ENCODE results near the gene PGM5. TPM values are rescaled to one million over a fixed set of nuclear protein-coding genes. Genes with fewer than 3 reads are reported as not detected.
"Not testable (repeated sequence)": the region's sequence is repeated elsewhere in the genome, so short reads cannot be mapped to it uniquely, and the experiment has no call there.

Gene PGM5
- total RNA-seq, 1 experiment from 2014 or later: 0.15 TPM

DNA sequence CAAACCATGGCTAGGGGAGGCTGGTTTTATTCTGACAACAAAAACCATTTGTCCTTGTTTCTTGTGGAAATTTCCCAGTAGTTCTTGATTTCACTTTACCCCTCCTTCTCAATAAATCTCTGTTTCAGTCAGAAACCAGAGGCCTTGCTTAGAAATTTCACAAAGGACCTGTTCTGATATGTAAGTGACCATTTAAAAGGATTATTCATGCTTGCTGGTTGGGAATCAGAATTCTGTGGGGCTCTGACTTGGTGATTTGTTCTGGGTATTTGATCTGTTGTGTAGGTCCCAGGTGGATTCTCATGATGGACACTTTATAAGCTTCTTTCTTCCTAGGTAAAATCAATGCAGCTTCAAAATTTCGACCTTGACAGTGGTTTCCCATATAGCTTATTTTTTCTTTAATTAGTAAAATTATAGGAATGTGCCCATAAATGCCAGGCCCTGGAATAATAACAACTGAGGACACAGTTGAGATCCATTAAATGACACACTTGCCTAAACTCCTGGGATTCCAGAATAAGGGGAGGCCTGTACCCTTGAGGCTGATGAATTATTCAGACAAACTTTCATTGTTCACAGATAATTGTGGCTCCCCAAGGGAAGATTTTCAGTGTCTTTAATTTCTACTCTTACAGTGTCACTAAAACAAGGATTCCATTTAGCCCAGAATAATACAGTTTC is 40.1 kb downstream of the PGM5 start:
- BruUV-seq (replicated peaks); H3K27me3 ChIP-seq (ENCODE audit: insufficient read depth, low read length); intact Hi-C loops (cut with micrococcal nuclease); H3K9ac ChIP-seq (ENCODE audit: low read length); H4K20me1 ChIP-seq (ENCODE audit: insufficient read depth); POLR2A ChIA-PET; H3K79me2 ChIP-seq (ENCODE audit: insufficient read depth, low read length); DNase-seq (ENCODE audit: low read depth, low spot score); H3K4me2 ChIP-seq (ENCODE audit: low read length); H3K4me1 ChIP-seq (ENCODE audit: control insufficient read depth in 1 of 2, insufficient read depth in 2 of 2, low read length in 2 of 2); H3K4me3 ChIP-seq (replicated peaks in 1 of 2; ENCODE audit: low read depth in 1 of 2, low read length in 2 of 2); RAD21 ChIA-PET (ENCODE audit: low non-redundant PET in 1 of 2, low total read pairs in 2 of 2, uncharacterized antibody in 2 of 2, unreplicated experiment in 2 of 2); H3K9me2 ChIP-seq (ENCODE audit: insufficient read depth); CTCF ChIA-PET; H3K9me3 ChIP-seq (ENCODE audit: control insufficient read depth in 1 of 2, insufficient read depth in 1 of 2, low read depth in 1 of 2, low read length in 2 of 2); H2AFZ ChIP-seq (ENCODE audit: low read depth, low read length, poor library complexity, severe bottlenecking); ATAC-seq; H3K27ac ChIP-seq (ENCODE audit: low read depth, low read length); H3K36me3 ChIP-seq (ENCODE audit: control insufficient read depth in 1 of 2, insufficient read depth in 2 of 2, low read length in 2 of 2): not testable (repeated sequence)

DNA sequence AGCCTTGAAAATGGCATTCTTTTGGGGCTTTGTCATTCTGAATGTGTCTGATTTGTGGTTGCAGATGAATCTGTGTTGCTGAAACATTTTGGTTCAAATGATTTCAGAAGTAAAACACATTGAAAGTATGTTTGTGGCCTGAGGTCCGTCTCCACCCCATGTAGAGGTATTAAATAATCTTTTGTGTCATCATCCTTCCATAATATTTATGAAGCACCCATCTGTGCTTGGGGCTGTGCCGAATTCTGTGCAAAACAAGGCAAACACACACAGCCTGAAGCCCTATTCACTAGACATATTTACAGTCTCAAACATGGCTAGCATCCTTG is 40.6 kb downstream of the PGM5 start:
- POLR2A ChIA-PET; intact Hi-C loops (cut with micrococcal nuclease); H3K79me2 ChIP-seq (ENCODE audit: insufficient read depth, low read length): not testable (repeated sequence)

DNA sequence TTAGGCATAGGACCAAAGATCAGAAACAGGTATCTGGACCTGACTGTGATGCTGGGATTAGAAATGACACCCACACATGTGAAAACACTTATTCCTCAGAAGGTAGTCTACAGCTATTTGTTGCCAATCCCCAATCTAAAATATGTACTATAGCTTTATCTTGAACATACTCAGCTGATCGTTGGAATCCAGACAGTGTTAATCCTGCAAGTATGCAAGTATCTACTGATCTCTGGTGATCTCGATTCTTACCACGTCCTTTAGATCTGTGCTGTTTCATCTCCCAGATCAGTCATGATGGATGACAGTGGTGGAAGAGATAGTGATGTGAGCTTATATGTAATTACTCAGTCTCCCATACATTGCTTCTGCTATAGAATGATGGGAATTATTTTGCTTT is 41.4 kb downstream of the PGM5 start:
- RAD21 ChIA-PET (ENCODE audit: low non-redundant PET in 1 of 2, low total read pairs in 2 of 2, uncharacterized antibody in 2 of 2, unreplicated experiment in 2 of 2); H3K27me3 ChIP-seq (ENCODE audit: insufficient read depth, low read length); H3K4me1 ChIP-seq (ENCODE audit: control insufficient read depth in 1 of 2, insufficient read depth in 2 of 2, low read length in 2 of 2); DNase-seq (ENCODE audit: low read depth, low spot score); H2AFZ ChIP-seq (ENCODE audit: low read depth, low read length, poor library complexity, severe bottlenecking); H3K9me3 ChIP-seq (ENCODE audit: control insufficient read depth in 1 of 2, insufficient read depth in 1 of 2, low read depth in 1 of 2, low read length in 2 of 2); POLR2A ChIA-PET; ATAC-seq; H3K9ac ChIP-seq (ENCODE audit: low read length); CTCF ChIA-PET; H3K4me2 ChIP-seq (ENCODE audit: low read length); H3K9me2 ChIP-seq (ENCODE audit: insufficient read depth); H3K4me3 ChIP-seq (replicated peaks in 1 of 2; ENCODE audit: low read depth in 1 of 2, low read length in 2 of 2); H4K20me1 ChIP-seq (ENCODE audit: insufficient read depth); BruUV-seq (replicated peaks); intact Hi-C loops (cut with micrococcal nuclease); H3K79me2 ChIP-seq (ENCODE audit: insufficient read depth, low read length); H3K36me3 ChIP-seq (ENCODE audit: control insufficient read depth in 1 of 2, insufficient read depth in 2 of 2, low read length in 2 of 2); H3K27ac ChIP-seq (ENCODE audit: low read depth, low read length): not testable (repeated sequence)

More for the DNA sequence above, 40.6 kb downstream of the PGM5 start:
- DNase-seq (ENCODE audit: low read depth, low spot score); H3K27me3 ChIP-seq (ENCODE audit: insufficient read depth, low read length); H3K36me3 ChIP-seq (ENCODE audit: control insufficient read depth in 1 of 2, insufficient read depth in 2 of 2, low read length in 2 of 2); H3K4me1 ChIP-seq (ENCODE audit: control insufficient read depth in 1 of 2, insufficient read depth in 2 of 2, low read length in 2 of 2); BruUV-seq (replicated peaks); H4K20me1 ChIP-seq (ENCODE audit: insufficient read depth); H3K9ac ChIP-seq (ENCODE audit: low read length); H3K4me2 ChIP-seq (ENCODE audit: low read length); H2AFZ ChIP-seq (ENCODE audit: low read depth, low read length, poor library complexity, severe bottlenecking); H3K4me3 ChIP-seq (replicated peaks in 1 of 2; ENCODE audit: low read depth in 1 of 2, low read length in 2 of 2); H3K9me2 ChIP-seq (ENCODE audit: insufficient read depth); H3K27ac ChIP-seq (ENCODE audit: low read depth, low read length); CTCF ChIA-PET; RAD21 ChIA-PET (ENCODE audit: low non-redundant PET in 1 of 2, low total read pairs in 2 of 2, uncharacterized antibody in 2 of 2, unreplicated experiment in 2 of 2); ATAC-seq; H3K9me3 ChIP-seq (ENCODE audit: control insufficient read depth in 1 of 2, insufficient read depth in 1 of 2, low read depth in 1 of 2, low read length in 2 of 2): not testable (repeated sequence)

DNA sequence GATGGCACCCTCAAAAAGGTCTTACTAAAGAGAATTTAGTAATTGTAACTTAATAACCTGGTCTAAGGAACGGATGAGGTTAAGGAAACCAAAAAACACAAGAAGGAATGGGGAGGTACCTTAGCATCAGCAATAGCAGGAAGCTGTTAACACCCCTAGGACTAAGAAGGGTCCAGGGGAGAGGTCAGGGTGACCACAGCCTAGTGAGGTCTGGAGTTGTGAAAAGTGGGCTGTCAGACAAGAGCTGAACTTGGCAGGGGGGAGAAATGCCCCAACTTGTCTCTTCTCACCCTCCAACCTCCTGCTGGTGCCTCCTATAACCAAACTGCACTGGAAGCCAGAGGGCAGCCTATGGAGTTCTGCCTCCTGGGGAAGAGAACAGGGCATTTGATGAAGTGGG is 41.9 kb downstream of the PGM5 start:
- BruUV-seq (replicated peaks); ATAC-seq; DNase-seq (ENCODE audit: low read depth, low spot score); CTCF ChIA-PET; H4K20me1 ChIP-seq (ENCODE audit: insufficient read depth); H3K36me3 ChIP-seq (ENCODE audit: control insufficient read depth in 1 of 2, insufficient read depth in 2 of 2, low read length in 2 of 2); POLR2A ChIA-PET; intact Hi-C loops (cut with micrococcal nuclease); H3K4me1 ChIP-seq (ENCODE audit: control insufficient read depth in 1 of 2, insufficient read depth in 2 of 2, low read length in 2 of 2); H3K9me2 ChIP-seq (ENCODE audit: insufficient read depth); H3K4me3 ChIP-seq (replicated peaks in 1 of 2; ENCODE audit: low read depth in 1 of 2, low read length in 2 of 2); H2AFZ ChIP-seq (ENCODE audit: low read depth, low read length, poor library complexity, severe bottlenecking); RAD21 ChIA-PET (ENCODE audit: low non-redundant PET in 1 of 2, low total read pairs in 2 of 2, uncharacterized antibody in 2 of 2, unreplicated experiment in 2 of 2); H3K9me3 ChIP-seq (ENCODE audit: control insufficient read depth in 1 of 2, insufficient read depth in 1 of 2, low read depth in 1 of 2, low read length in 2 of 2); H3K4me2 ChIP-seq (ENCODE audit: low read length); H3K79me2 ChIP-seq (ENCODE audit: insufficient read depth, low read length); H3K27ac ChIP-seq (ENCODE audit: low read depth, low read length); H3K9ac ChIP-seq (ENCODE audit: low read length); H3K27me3 ChIP-seq (ENCODE audit: insufficient read depth, low read length): not testable (repeated sequence)
